Tibial artery (tissue), 4 donors: Measurements from ENCODE around the gene KSR1.

Experiments used
- DNase-seq, 2 donors: peaks; one replicate each; pipeline ENCODE4 v3.0.0-alpha.2; 2019
- H3K27ac ChIP-seq, 2 donors: fragments of 200-600 bp; sonication (generic) in 1 of 2; 1 replicate in 1 of 2; 2 replicates in 1 of 2; pipeline ENCODE4 v1.5.1; 2018 to 2019; ENCODE audit warnings: mild to moderate bottlenecking in 1 of 2
- H3K27me3 ChIP-seq, 2 donors: fragments of 200-600 bp; sonication (generic) in 1 of 2; one replicate each; pipeline versions ENCODE4 v1.5.1 to v1.6.0; 2016 to 2019
- H3K36me3 ChIP-seq, 3 donors: fragments of 200-600 bp; sonication (generic) in 2 of 3; one replicate each; pipeline ENCODE4 v1.5.1; 2016 to 2019; ENCODE audit warnings: mild to moderate bottlenecking in 2 of 3
- H3K4me1 ChIP-seq, 4 donors: fragments of 200-600 bp; sonication (generic) in 2 of 4; 1 replicate in 3 of 4; 2 replicates in 1 of 4; pipeline ENCODE4 v1.5.1; 2016 to 2019
- H3K4me3 ChIP-seq, 2 donors: fragments of 200-600 bp; sonication (generic) in 1 of 2; 1 replicate in 1 of 2; 2 replicates in 1 of 2; pipeline ENCODE4 v1.5.1; 2018 to 2019; ENCODE audit warnings: mild to moderate bottlenecking in 2 of 2
- H3K9me3 ChIP-seq, 3 donors: fragments of 200-600 bp; sonication (generic) in 1 of 3; one replicate each; pipeline ENCODE4 v1.5.1; 2016 to 2019
- intact Hi-C: fragments of 100-400 bp; cut with DNase I; formaldehyde crosslinking; loops from one replicate; pipeline ENCODE4 v1.15.0; 2023; ENCODE audit warnings: low total_unique reads
- TF ChIP-seq, protein P1 (sequence below), 2 experiments: fragments of 200-600 bp in 1 of 2; fragments of 450-650 bp in 1 of 2; IDR thresholded peaks; one replicate each; pipeline ENCODE4 v1.5.1; 2017 to 2019; ENCODE audit warnings: antibody characterized with exemption in 2 of 2, mild to moderate bottlenecking in 1 of 2, moderate library complexity in 1 of 2

Gene KSR1

DNA sequence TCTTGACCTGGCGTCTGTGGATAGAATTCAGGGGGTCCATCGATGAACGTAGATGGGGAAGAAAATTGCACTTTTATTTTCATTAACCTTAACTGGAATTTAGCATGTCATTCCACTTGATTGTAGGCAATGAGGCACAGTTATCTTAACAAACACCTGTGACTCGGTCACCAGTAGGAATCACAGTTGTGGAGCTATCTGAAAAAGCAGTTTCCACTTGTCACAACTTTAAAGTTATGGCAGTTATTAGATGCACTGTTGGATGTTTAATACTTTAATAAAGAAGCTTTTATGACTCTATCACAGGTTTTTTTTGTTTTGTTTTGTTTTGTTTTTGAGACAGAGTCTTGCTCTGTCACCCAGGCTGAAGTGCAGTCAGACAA lies 91.0 kb downstream of the KSR1 start:
- Histone ChIP-seq H3K27me3 (no peaks in the 10 kb centered on the region), H3K36me3 (no peaks in the 10 kb centered on the region), H3K27ac (no peak overlapping the region), H3K4me3 (no peak overlapping the region), H3K4me1 (peaks cover 0 to 16% (median 3%) of the 10 kb centered on the region in 4 donors), H3K9me3 (no peaks in the 10 kb centered on the region)
- intact Hi-C loops = no loop called here
- TF ChIP-seq, protein P1, sequence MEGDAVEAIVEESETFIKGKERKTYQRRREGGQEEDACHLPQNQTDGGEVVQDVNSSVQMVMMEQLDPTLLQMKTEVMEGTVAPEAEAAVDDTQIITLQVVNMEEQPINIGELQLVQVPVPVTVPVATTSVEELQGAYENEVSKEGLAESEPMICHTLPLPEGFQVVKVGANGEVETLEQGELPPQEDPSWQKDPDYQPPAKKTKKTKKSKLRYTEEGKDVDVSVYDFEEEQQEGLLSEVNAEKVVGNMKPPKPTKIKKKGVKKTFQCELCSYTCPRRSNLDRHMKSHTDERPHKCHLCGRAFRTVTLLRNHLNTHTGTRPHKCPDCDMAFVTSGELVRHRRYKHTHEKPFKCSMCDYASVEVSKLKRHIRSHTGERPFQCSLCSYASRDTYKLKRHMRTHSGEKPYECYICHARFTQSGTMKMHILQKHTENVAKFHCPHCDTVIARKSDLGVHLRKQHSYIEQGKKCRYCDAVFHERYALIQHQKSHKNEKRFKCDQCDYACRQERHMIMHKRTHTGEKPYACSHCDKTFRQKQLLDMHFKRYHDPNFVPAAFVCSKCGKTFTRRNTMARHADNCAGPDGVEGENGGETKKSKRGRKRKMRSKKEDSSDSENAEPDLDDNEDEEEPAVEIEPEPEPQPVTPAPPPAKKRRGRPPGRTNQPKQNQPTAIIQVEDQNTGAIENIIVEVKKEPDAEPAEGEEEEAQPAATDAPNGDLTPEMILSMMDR (IDR thresholded peaks at IDR 0.05) = no peak
- DNase-seq = no peak

DNA sequence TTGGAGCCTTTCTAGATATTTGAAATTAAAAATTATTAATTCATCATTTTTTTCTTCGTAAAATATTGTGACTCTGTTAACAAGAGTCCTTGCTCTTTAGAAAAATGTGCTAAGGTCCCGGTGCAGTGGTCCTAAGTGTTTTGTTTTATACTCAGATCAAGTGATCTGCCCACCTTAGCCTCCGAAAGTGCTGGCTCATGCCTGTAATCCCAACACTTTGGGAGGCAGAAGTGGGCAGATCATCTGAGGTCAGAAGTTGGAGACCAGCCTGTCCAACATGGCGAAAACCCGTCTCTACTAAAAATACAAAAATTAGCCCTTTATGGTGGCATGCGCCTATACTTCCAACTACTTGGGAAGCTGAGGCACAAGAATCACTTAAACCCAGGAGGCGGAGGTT lies 92.1 kb downstream of the KSR1 start:
- Histone ChIP-seq H3K4me1 (peaks cover 0 to 27% (median 11%) of the 10 kb centered on the region in 4 donors), H3K36me3 (no peaks in the 10 kb centered on the region), H3K27ac (no peak overlapping the region), H3K4me3 (no peak overlapping the region), H3K27me3 (no peaks in the 10 kb centered on the region), H3K9me3 (no peaks in the 10 kb centered on the region)
- no peak for DNase-seq
- TF ChIP-seq, protein P1 (IDR thresholded peaks at IDR 0.05) = no peak
- intact Hi-C loops = no loop called here

DNA sequence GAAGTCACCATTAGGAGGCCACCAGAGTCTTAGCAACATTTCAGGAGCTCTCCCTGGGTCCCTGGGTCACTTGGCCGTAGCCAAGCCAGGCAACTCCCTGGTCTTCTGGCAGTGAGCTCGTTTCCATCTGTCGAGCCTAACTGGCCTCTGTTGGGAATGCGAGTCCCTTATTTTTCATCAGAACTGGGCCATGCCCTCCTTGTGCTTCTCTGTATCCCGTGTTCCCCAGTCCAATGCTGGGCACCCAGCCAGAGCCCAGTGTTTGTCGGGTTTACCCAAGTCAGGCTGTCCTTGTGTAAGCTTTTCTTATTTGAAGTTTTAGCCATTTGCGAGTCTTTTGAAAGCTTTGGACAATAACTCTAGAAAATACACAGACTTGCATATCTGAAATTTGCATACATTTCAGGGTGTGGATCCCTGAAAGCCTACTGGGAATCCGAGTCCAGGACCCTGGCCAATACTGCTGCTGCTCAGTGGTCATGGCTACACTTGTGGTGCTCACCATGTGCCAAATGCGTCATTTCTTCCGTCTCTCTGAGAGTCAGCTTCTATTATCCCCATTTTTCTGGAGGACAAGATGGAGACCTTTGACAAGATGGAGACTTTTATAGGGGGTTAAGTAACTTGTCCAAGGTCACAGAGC lies 93.1 kb downstream of the KSR1 start:
- H3K27me3 ChIP-seq = no peaks in the 10 kb centered on the region
- intact Hi-C loops = no loop called here
- no peaks in the 10 kb centered on the region for H3K9me3 ChIP-seq
- peaks cover 0 to 37% (median 20%) of the 10 kb centered on the region in 4 donors for H3K4me1 ChIP-seq
- TF ChIP-seq, protein P1 (IDR thresholded peaks at IDR 0.05) = no peak
- H3K27ac ChIP-seq = peak overlapping the region in 1 of 2 donors; percentile 17
- H3K36me3 ChIP-seq = no peaks in the 10 kb centered on the region
- no peak overlapping the region for H3K4me3 ChIP-seq
- peak; percentile 57 to 87 for DNase-seq

DNA sequence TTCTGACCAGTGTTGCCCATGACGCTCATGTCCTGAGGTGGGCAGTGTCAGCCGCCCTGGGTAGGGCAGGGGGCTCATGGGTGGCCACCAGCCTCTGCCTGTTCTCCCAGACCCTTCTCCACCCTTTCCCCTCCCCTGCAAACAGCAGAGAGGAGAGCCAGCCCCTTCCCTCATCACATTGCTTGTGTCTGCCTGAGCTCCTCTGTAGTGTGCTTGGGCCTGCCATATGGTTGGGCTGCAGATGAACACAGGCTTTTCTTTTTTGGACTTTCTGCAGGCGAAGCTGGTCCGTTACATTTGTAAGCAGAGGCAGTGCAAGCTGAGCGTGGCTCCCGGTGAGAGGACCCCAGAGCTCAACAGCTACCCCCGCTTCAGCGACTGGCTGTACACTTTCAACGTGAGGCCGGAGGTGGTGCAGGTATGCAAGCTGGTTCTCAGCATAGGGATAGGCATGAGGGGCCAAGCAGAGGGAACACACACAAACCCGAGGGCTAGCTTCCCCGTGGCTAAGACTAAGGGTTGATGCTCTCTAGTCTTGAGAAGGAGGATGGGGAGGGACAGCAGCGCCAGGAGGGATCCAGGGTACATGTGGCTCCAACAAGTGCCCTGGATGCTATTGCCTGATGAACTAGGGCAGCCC lies 94.2 kb downstream of the KSR1 start:
- H3K4me1 ChIP-seq = peaks cover 0 to 42% (median 20%) of the 10 kb centered on the region in 4 donors
- no peak overlapping the region for H3K4me3 ChIP-seq
- no peaks in the 10 kb centered on the region for H3K9me3 ChIP-seq
- no peak overlapping the region for H3K27ac ChIP-seq
- H3K27me3 ChIP-seq = no peaks in the 10 kb centered on the region
- H3K36me3 ChIP-seq = no peaks in the 10 kb centered on the region
- DNase-seq = no peak
- TF ChIP-seq, protein P1 (IDR thresholded peaks at IDR 0.05) = no peak
- intact Hi-C loops = no loop called here

DNA sequence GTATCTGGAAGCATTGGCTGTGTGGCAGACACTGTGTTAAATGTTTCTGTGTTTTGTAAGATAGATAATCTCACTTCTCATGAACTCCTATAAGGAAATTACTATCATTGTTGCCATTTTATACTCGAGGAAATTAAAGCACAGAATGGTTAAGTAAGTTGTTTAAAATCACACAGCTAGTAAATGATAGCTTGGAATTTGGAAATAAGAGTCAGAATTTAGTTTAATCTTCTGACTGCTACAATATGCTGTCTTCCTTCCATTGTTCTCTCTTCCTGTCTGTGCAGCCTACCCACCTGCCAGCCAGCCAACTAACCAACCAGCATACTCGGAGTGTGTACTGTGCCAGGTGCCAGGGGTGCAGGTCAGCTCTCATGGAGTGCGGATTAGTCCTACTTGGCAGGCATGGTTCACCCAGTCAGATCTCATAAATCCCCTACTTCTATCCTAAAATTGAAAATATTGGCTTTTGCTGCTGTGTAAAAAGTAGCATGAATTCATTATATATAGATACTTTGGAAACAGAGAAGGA lies 94.8 kb downstream of the KSR1 start:
- Histone ChIP-seq H3K36me3 (no peaks in the 10 kb centered on the region), H3K27me3 (no peaks in the 10 kb centered on the region), H3K4me3 (no peak overlapping the region), H3K4me1 (peaks cover 0 to 42% (median 20%) of the 10 kb centered on the region in 4 donors), H3K9me3 (no peaks in the 10 kb centered on the region), H3K27ac (no peak overlapping the region)
- intact Hi-C loops = no loop called here
- TF ChIP-seq, protein P1 (IDR thresholded peaks at IDR 0.05) = no peak
- no peak for DNase-seq
